PC-9 (cell line): ENCODE measurements around the gene BRDT. TPM values are rescaled to one million over a fixed set of nuclear protein-coding genes. Genes with fewer than 3 reads are reported as not detected.

ENCODE experiments used
- BruUV-seq: library from RNA; stranded (reverse); fragments of 400-500 nt; replicated peaks from 2 replicates; lab custom pipeline; 2021; lab: Mats Ljungman, UMichigan
- CTCF ChIA-PET: fragments of 300-600 bp; sonication (Branson Sonifier 250); formaldehyde crosslinking; loops from one replicate; lab custom pipeline; 2022; ENCODE audit warnings: antibody characterized with exemption; lab: Charles Lee
- POLR2A ChIA-PET: fragments of 300-600 bp; sonication (Branson Sonifier 250); formaldehyde crosslinking; loops from one replicate; lab custom pipeline; 2022; ENCODE audit warnings: antibody characterized with exemption; ENCODE audit not compliant: unreplicated experiment; lab: Charles Lee
- DNase-seq, 2 experiments: peaks; one replicate each; pipeline versions ENCODE4 v3.0.0 to v3.0.0-alpha.2; 2015 to 2022; ENCODE audit warnings: mixed read lengths in 1 of 2
- H2AFZ ChIP-seq: fragments of 200-600 bp; sonication (generic); 2 replicates; pipeline ENCODE4 v1.8.1; 2017; ENCODE audit warnings: antibody characterized with exemption
- H3F3A ChIP-seq: fragments of 200-600 bp; sonication (generic); 2 replicates; pipeline ENCODE4 v1.8.1; 2017; ENCODE audit warnings: antibody characterized with exemption, mild to moderate bottlenecking, low read depth; ENCODE audit not compliant: insufficient read depth
- H3K27ac ChIP-seq: fragments of 200-600 bp; sonication (generic); 2 replicates; pipeline ENCODE4 v1.6.1; 2016; ENCODE audit warnings: mixed run types
- H3K27me3 ChIP-seq: fragments of 200-600 bp; sonication (generic); 2 replicates; pipeline ENCODE4 v1.6.1; 2016; ENCODE audit warnings: low read depth, mixed run types; ENCODE audit not compliant: insufficient read depth
- H3K36me3 ChIP-seq: fragments of 200-600 bp; sonication (generic); 2 replicates; pipeline ENCODE4 v1.6.1; 2016; ENCODE audit warnings: low read depth, mixed run types
- H3K4me1 ChIP-seq: fragments of 200-600 bp; sonication (generic); replicated peaks from 2 replicates; pipeline ENCODE4 v1.6.1; 2016; ENCODE audit warnings: mixed run types; ENCODE audit not compliant: insufficient read depth
- H3K4me2 ChIP-seq: fragments of 200-600 bp; sonication (generic); 2 replicates; pipeline ENCODE4 v1.6.1; 2017; ENCODE audit warnings: mixed run types
- H3K4me3 ChIP-seq: fragments of 200-600 bp; sonication (generic); 2 replicates; pipeline ENCODE4 v1.6.1; 2016; ENCODE audit warnings: mixed run types
- H3K79me2 ChIP-seq: fragments of 200-600 bp; sonication (generic); 2 replicates; pipeline ENCODE4 v1.6.1; 2017; ENCODE audit warnings: low read depth, mixed run types
- H3K9me2 ChIP-seq: fragments of 200-600 bp; sonication (generic); 2 replicates; pipeline ENCODE4 v1.8.1; 2017; ENCODE audit warnings: mild to moderate bottlenecking; ENCODE audit not compliant: insufficient read depth
- H3K9me3 ChIP-seq: fragments of 200-600 bp; sonication (generic); 2 replicates; pipeline ENCODE4 v1.8.1; 2016; ENCODE audit warnings: low read depth; ENCODE audit not compliant: insufficient read depth
- H4K20me1 ChIP-seq: fragments of 200-600 bp; sonication (generic); 2 replicates; pipeline ENCODE4 v1.8.1; 2017; ENCODE audit not compliant: insufficient read depth
- EZH2 ChIP-seq: fragments of 200-600 bp; sonication (generic); IDR thresholded peaks from 2 replicates; pipeline ENCODE4 v1.8.0; 2017; ENCODE audit warnings: antibody characterized with exemption, low read depth
- intact Hi-C: fragments of 100-400 bp; cut with micrococcal nuclease; formaldehyde crosslinking; loops from one replicate; pipeline ENCODE4 v1.10.0; 2022; ENCODE audit not compliant: unreplicated experiment
- total RNA-seq: library from RNA; stranded (reverse); gene quantifications from 2 replicates; pipeline ENCODE4 v1.2.3, GENCODE V29; 2021
- TF ChIP-seq, protein P1 (sequence below): fragments of 200-600 bp; sonication (generic); conservative IDR thresholded peaks from 2 replicates; pipeline ENCODE4 v1.6.1; 2017; ENCODE audit warnings: mixed run types, antibody characterized with exemption, mild to moderate bottlenecking, moderate library complexity

BRDT gene
- total RNA-seq, 1 experiment from 2014 or later, result not detected

DNA sequence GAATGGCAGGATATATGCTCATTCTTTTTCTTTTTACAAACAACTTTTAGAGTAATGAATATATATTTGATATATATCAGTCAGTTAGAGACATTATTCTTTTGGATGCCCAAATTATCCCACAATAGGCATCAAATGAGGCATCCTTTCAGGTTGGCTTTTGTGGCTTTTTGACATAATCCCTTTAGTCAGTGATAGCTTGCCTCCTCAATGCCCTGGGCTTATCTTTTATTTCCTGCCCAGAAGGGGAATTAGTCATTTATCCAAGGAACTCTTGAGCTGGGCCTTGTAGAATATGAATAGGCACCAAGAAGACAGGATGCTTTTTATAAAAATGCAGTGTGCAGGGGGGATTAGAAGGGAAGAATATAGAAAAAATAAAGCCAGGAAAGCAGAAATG lies 102.7 kb downstream of the BRDT start:
- BruUV-seq, result no TSS peak
- no peaks in the 10 kb centered on the region for H4K20me1 ChIP-seq
- ChIA-PET CTCF (no interaction called here), POLR2A (no interaction called here)
- H3K27ac ChIP-seq, result no peak overlapping the region
- TF ChIP-seq, protein P1, sequence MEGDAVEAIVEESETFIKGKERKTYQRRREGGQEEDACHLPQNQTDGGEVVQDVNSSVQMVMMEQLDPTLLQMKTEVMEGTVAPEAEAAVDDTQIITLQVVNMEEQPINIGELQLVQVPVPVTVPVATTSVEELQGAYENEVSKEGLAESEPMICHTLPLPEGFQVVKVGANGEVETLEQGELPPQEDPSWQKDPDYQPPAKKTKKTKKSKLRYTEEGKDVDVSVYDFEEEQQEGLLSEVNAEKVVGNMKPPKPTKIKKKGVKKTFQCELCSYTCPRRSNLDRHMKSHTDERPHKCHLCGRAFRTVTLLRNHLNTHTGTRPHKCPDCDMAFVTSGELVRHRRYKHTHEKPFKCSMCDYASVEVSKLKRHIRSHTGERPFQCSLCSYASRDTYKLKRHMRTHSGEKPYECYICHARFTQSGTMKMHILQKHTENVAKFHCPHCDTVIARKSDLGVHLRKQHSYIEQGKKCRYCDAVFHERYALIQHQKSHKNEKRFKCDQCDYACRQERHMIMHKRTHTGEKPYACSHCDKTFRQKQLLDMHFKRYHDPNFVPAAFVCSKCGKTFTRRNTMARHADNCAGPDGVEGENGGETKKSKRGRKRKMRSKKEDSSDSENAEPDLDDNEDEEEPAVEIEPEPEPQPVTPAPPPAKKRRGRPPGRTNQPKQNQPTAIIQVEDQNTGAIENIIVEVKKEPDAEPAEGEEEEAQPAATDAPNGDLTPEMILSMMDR, result no peak
- no peak for TF ChIP-seq EZH2
- no peak overlapping the region for H2AFZ ChIP-seq
- no peaks in the 10 kb centered on the region for H3K9me3 ChIP-seq
- H3K36me3 ChIP-seq, result no peaks in the 10 kb centered on the region
- H3F3A ChIP-seq, result no peaks in the 10 kb centered on the region
- H3K9me2 ChIP-seq, result no peaks in the 10 kb centered on the region
- H3K27me3 ChIP-seq, result no peaks in the 10 kb centered on the region
- H3K4me3 ChIP-seq, result no peak overlapping the region
- no peaks in the 10 kb centered on the region for H3K4me1 ChIP-seq
- no peaks in the 10 kb centered on the region for H3K79me2 ChIP-seq
- no peak overlapping the region for H3K4me2 ChIP-seq
- no peak for DNase-seq
- intact Hi-C loops, result no loop called here

Other genes with a start within 250 kb of the BRDT start
- 1.6 and 2.5 TPM in 2 replicates for gene TGFBR3, start 63.2 kb upstream of the BRDT start, total RNA-seq
- 3.2 and 3.3 TPM in 2 replicates for gene EPHX4, start 80.6 kb downstream of the BRDT start, total RNA-seq
- not detected in 2 replicates for gene SETSIP, start 126.0 kb downstream of the BRDT start, total RNA-seq
- gene BTBD8, start 130.9 kb downstream of the BRDT start, total RNA-seq, result 8.1 TPM in 2 replicates